IMR-90 (cell line): Measurements from ENCODE around the gene NOL4L. TPM values are rescaled to one million over a fixed set of nuclear protein-coding genes. Genes with fewer than 3 reads are reported as not detected.

Experiments used
- ATAC-seq: fragments of 200-7000 bp; cut with Tn5 transposase; 2 replicates; pipeline ENCODE4 v1.9.1; 2020; ENCODE audit warnings: low read depth, mild to moderate bottlenecking, moderate library complexity
- BruUV-seq: library from RNA; stranded (reverse); fragments of 400-500 nt; replicated peaks from 2 replicates; lab custom pipeline; 2021; lab: Mats Ljungman, UMichigan
- CTCF ChIA-PET: fragments of 300-600 bp; formaldehyde crosslinking; extraction: SDS; loops from one replicate; lab custom pipeline; 2021; ENCODE audit warnings: antibody characterized with exemption; lab: Yijun Ruan, JAX
- POLR2A ChIA-PET: fragments of 300-600 bp; sonication (Branson Sonifier 250); formaldehyde crosslinking; loops from one replicate; lab custom pipeline; 2022; ENCODE audit warnings: antibody characterized with exemption; ENCODE audit not compliant: unreplicated experiment; lab: Charles Lee
- DNase-seq: peaks from one replicate; pipeline ENCODE4 v3.0.0; 2013
- H2AFZ ChIP-seq: replicated peaks from 2 replicates; pipeline ENCODE3; 2013; ENCODE audit warnings: low read length, mild to moderate bottlenecking; ENCODE audit not compliant: poor library complexity
- H2AK5ac ChIP-seq: 2 replicates; pipeline ENCODE4 v1.6.1; 2013; ENCODE audit warnings: low read depth, low read length, inconsistent platforms
- H2AK9ac ChIP-seq: replicated peaks from 2 replicates; pipeline ENCODE3; 2013; ENCODE audit warnings: mild to moderate bottlenecking, low read depth, low read length, moderate library complexity; ENCODE audit not compliant: poor library complexity
- H2BK120ac ChIP-seq: 2 replicates; pipeline ENCODE4 v1.6.1; 2013; ENCODE audit warnings: low read depth, low read length, inconsistent platforms
- H2BK15ac ChIP-seq: 3 replicates; pipeline ENCODE4 v1.6.1; 2013; ENCODE audit warnings: low read depth, low read length, inconsistent platforms
- H2BK20ac ChIP-seq: 2 replicates; pipeline ENCODE4 v1.6.1; 2013; ENCODE audit warnings: low read depth, mild to moderate bottlenecking, inconsistent platforms, low read length, moderate library complexity
- H2BK5ac ChIP-seq: 2 replicates; pipeline ENCODE4 v1.6.1; 2013; ENCODE audit warnings: mild to moderate bottlenecking, low read depth, low read length, inconsistent platforms; ENCODE audit not compliant: poor library complexity, severe bottlenecking
- H3K14ac ChIP-seq: replicated peaks from 2 replicates; pipeline ENCODE4 v1.6.1; 2013; ENCODE audit warnings: low read depth, low read length, inconsistent platforms
- H3K18ac ChIP-seq: 2 replicates; pipeline ENCODE4 v1.6.1; 2013; ENCODE audit warnings: low read depth, low read length, control low read depth
- H3K23ac ChIP-seq: 2 replicates; pipeline ENCODE4 v1.6.1; 2013; ENCODE audit warnings: low read depth, low read length, inconsistent platforms
- H3K27ac ChIP-seq: 2 replicates; pipeline ENCODE4 v1.5.1; 2013; ENCODE audit warnings: mild to moderate bottlenecking, control low read depth, low read length; ENCODE audit not compliant: insufficient read depth
- H3K27me3 ChIP-seq: 2 replicates; pipeline ENCODE4 v1.6.1; 2013; ENCODE audit warnings: low read length; ENCODE audit not compliant: control insufficient read depth, insufficient read depth
- H3K36me3 ChIP-seq: 2 replicates; pipeline ENCODE4 v1.6.1; 2013; ENCODE audit warnings: low read length, mixed read lengths; ENCODE audit not compliant: control insufficient read depth, insufficient read depth
- H3K4ac ChIP-seq: 2 replicates; pipeline ENCODE4 v1.6.1; 2013; ENCODE audit warnings: low read depth, low read length, inconsistent platforms
- H3K4me1 ChIP-seq: 2 replicates; pipeline ENCODE4 v1.6.1; 2013; ENCODE audit warnings: low read length, mixed read lengths; ENCODE audit not compliant: control insufficient read depth, insufficient read depth
- H3K4me2 ChIP-seq: 2 replicates; pipeline ENCODE4 v1.6.1; 2013; ENCODE audit warnings: low read depth, mild to moderate bottlenecking, control low read depth, low read length, moderate library complexity
- H3K4me3 ChIP-seq: 2 replicates; pipeline ENCODE4 v1.5.1; 2013; ENCODE audit warnings: low read depth, mild to moderate bottlenecking, control low read depth, low read length, moderate library complexity; ENCODE audit not compliant: insufficient read depth
- H3K56ac ChIP-seq: 2 replicates; pipeline ENCODE4 v1.6.1; 2013; ENCODE audit warnings: low read length, inconsistent platforms; ENCODE audit not compliant: insufficient read depth; ENCODE audit errors: extremely low read depth
- H3K79me1 ChIP-seq, 2 experiments: 2 replicates each; pipeline ENCODE4 v1.6.1; 2013; ENCODE audit warnings: low read length in 2 of 2, inconsistent platforms in 1 of 2, low read depth in 1 of 2
- H3K9ac ChIP-seq: 2 replicates; pipeline ENCODE4 v1.6.1; 2013; ENCODE audit warnings: low read depth, low read length, control low read depth
- H3K9me1 ChIP-seq: 2 replicates; pipeline ENCODE4 v1.6.1; 2013; ENCODE audit warnings: low read length, inconsistent platforms; ENCODE audit not compliant: insufficient read depth
- H3K9me3 ChIP-seq: 2 replicates; pipeline ENCODE4 v1.6.1; 2013; ENCODE audit warnings: low read length; ENCODE audit not compliant: control insufficient read depth, insufficient read depth
- H4K20me1 ChIP-seq: 2 replicates; pipeline ENCODE4 v1.6.1; 2013; ENCODE audit warnings: low read length, inconsistent platforms; ENCODE audit not compliant: insufficient read depth
- H4K5ac ChIP-seq: 2 replicates; pipeline ENCODE4 v1.6.1; 2013; ENCODE audit warnings: mild to moderate bottlenecking, low read depth, low read length, control low read depth
- H4K8ac ChIP-seq, 2 experiments: 2 replicates each; pipeline ENCODE4 v1.6.1; 2013; ENCODE audit warnings: low read depth in 2 of 2, low read length in 2 of 2, control low read depth in 1 of 2, inconsistent platforms in 1 of 2
- H4K91ac ChIP-seq: 2 replicates; pipeline ENCODE4 v1.6.1; 2013; ENCODE audit warnings: low read depth, low read length, inconsistent platforms; ENCODE audit not compliant: insufficient read depth
- BHLHE40 ChIP-seq: fragments of 150-350 bp; IDR thresholded peaks from 2 replicates; pipeline ENCODE4 v1.6.1; 2016; ENCODE audit warnings: mild to moderate bottlenecking, low read depth, low read length
- CEBPB ChIP-seq: IDR thresholded peaks from 2 replicates; pipeline ENCODE4 v1.6.1; 2012; ENCODE audit warnings: low read depth, low read length, improper control_type of control experiment
- CHD1 ChIP-seq: IDR thresholded peaks from 2 replicates; pipeline ENCODE4 v1.6.1; 2012; ENCODE audit warnings: low read depth, low read length, improper control_type of control experiment
- CTCF ChIP-seq: conservative IDR thresholded peaks from 2 replicates; pipeline ENCODE4 v1.5.1; 2012; ENCODE audit warnings: mild to moderate bottlenecking, low read depth, low read length, improper control_type of control experiment
- ELK1 ChIP-seq: fragments of 150-350 bp; IDR thresholded peaks from 2 replicates; pipeline ENCODE4 v1.6.1; 2016; ENCODE audit warnings: low read depth, mild to moderate bottlenecking, low read length, moderate library complexity, borderline replicate concordance
- MAFK ChIP-seq: IDR thresholded peaks from 2 replicates; pipeline ENCODE4 v1.6.1; 2012; ENCODE audit warnings: low read depth, low read length, improper control_type of control experiment
- MAZ ChIP-seq: IDR thresholded peaks from 2 replicates; pipeline ENCODE4 v1.6.1; 2012; ENCODE audit warnings: low read depth, mild to moderate bottlenecking, low read length, improper control_type of control experiment, moderate library complexity, borderline replicate concordance
- MXI1 ChIP-seq: IDR thresholded peaks from 2 replicates; pipeline ENCODE4 v1.6.1; 2012; ENCODE audit warnings: low read depth, mild to moderate bottlenecking, low read length, moderate library complexity, borderline replicate concordance
- NFE2L2 ChIP-seq: fragments of 150-350 bp; IDR thresholded peaks from 2 replicates; pipeline ENCODE4 v1.6.1; 2016; ENCODE audit warnings: low read depth, mild to moderate bottlenecking, low read length
- POLR2A ChIP-seq: IDR thresholded peaks from 2 replicates; pipeline ENCODE4 v1.6.1; 2012; ENCODE audit warnings: mild to moderate bottlenecking, low read depth, low read length
- RAD21 ChIP-seq: IDR thresholded peaks from 2 replicates; pipeline ENCODE4 v1.6.1; 2012; ENCODE audit warnings: low read length, improper control_type of control experiment
- RCOR1 ChIP-seq: IDR thresholded peaks from 2 replicates; pipeline ENCODE4 v1.6.1; 2012; ENCODE audit warnings: mild to moderate bottlenecking, low read length, improper control_type of control experiment; ENCODE audit not compliant: insufficient replicate concordance
- RFX5 ChIP-seq: IDR thresholded peaks from 2 replicates; pipeline ENCODE4 v1.8.0; 2012; ENCODE audit warnings: low read depth, mild to moderate bottlenecking, low read length, moderate library complexity
- SMC3 ChIP-seq: fragments of 150-350 bp; IDR thresholded peaks from 2 replicates; pipeline ENCODE4 v1.6.1; 2016; ENCODE audit warnings: low read depth, mild to moderate bottlenecking, antibody characterized with exemption, low read length, moderate library complexity
- WGBS, 2 experiments: methylation state at CpG; one replicate each; pipeline versions ENCODE4 v1.1.5 to v1.1.7; 2013; ENCODE audit warnings: missing lambda C conversion rate in 2 of 2; ENCODE audit not compliant: insufficient read length in 1 of 2; ENCODE audit errors: extremely low coverage in 2 of 2; 5-methylcytosine and 5-hydroxymethylcytosine counted together
- dilution Hi-C: fragments of 300-500 bp; cut with HindIII; formaldehyde crosslinking; loops from one replicate; pipeline ENCODE4 v1.14.3; 2018; ENCODE audit warnings: low sequenced_read_pairs; ENCODE audit not compliant: unreplicated experiment
- in situ Hi-C: fragments of 300-500 bp; cut with MboI; formaldehyde crosslinking; loops from 3 replicates; pipeline ENCODE4 v1.14.3; 2019; ENCODE audit warnings: low sequenced_read_pairs, inconsistent platforms, mixed read lengths
- intact Hi-C: fragments of 100-400 bp; cut with micrococcal nuclease; formaldehyde crosslinking; loops from 2 replicates; pipeline ENCODE4 v1.10.0; 2022
- polyA plus RNA-seq, 3 experiments: library from polyadenylated mRNA; depleted of rRNA; stranded (reverse); fragments of >200 nt; gene quantifications; 2 replicates each; pipeline ENCODE4 v1.2.3, GENCODE V29; 2012; ENCODE audit warnings: low replicate concordance in 1 of 3
- total RNA-seq: library from RNA; depleted of rRNA; stranded (reverse); fragments of >200 nt; gene quantifications from 2 replicates; pipeline ENCODE4 v1.2.3, GENCODE V29; 2012

Gene NOL4L
- total and polyA plus RNA-seq, 2 of the 4 experiments (the other 2 are of a cell fraction): 4.7 to 13.3 TPM

GRCh38 chr20:32574296-32575226 lies 10.6 kb downstream of the NOL4L start:
- no TSS peak for BruUV-seq
- peak overlapping the region; percentile 33; the same call in 1 of the 2 replicates for H3K27ac ChIP-seq
- TF ChIP-seq MAFK: peak; percentile 43
- TF ChIP-seq ELK1: no peak
- TF ChIP-seq RFX5: no peak
- TF ChIP-seq NFE2L2: peak; percentile 95
- peak; percentile 35 for TF ChIP-seq BHLHE40
- TF ChIP-seq MAZ: peak; percentile 49; the same call in 1 of the 2 replicates
- TF ChIP-seq CTCF: no peak
- peak; percentile 98 for TF ChIP-seq RCOR1
- TF ChIP-seq CHD1: no peak
- TF ChIP-seq RAD21: no peak
- TF ChIP-seq POLR2A: no peak
- TF ChIP-seq SMC3: no peak
- TF ChIP-seq CEBPB: 0 out of 2 replicates have a peak, but pooled peaks have one; percentile 25
- 0 out of 2 replicates have a peak, but pooled peaks have one; percentile 7 for TF ChIP-seq MXI1

More at GRCh38 chr20:32574296-32575226, 10.6 kb downstream of the NOL4L start:
- no peaks in the 10 kb centered on the region for H3K9me3 ChIP-seq
- ATAC-seq (peak; percentile 97), DNase-seq (peak; percentile 88)
- peak overlapping the region; percentile 48 for H4K5ac ChIP-seq
- dilution Hi-C loops: no loop called here
- in situ Hi-C loops: no loop called here
- no peak overlapping the region for H2BK5ac ChIP-seq
- H3K27me3 ChIP-seq: no peaks in the 10 kb centered on the region; the same call in 1 of the 2 replicates
- H3K18ac ChIP-seq: peak overlapping the region; percentile 36; the same call in 1 of the 2 replicates
- peak overlapping the region; percentile 73 for H4K91ac ChIP-seq
- H2BK120ac ChIP-seq: peak overlapping the region; percentile 82
- no peak overlapping the region for H3K4me3 ChIP-seq
- H3K4me1 ChIP-seq: peaks cover 10% of the 10 kb centered on the region
- peak overlapping the region; percentile 76 for H2BK20ac ChIP-seq
- peak overlapping the region; percentile 74 for H2AK9ac ChIP-seq
- POLR2A ChIA-PET: interaction anchor here (0.6 kb wide), 1 partner anchor 266 kb away, joined by 6 read pairs; no protein-coding TSS in a partner anchor
- CTCF ChIA-PET: no interaction called here
- H4K20me1 ChIP-seq: no peaks in the 10 kb centered on the region
- H3K36me3 ChIP-seq: no peaks in the 10 kb centered on the region
- peak overlapping the region; percentile 60 to 77 for H4K8ac ChIP-seq
- H3K9ac ChIP-seq: peak overlapping the region; percentile 13; the same call in 1 of the 2 replicates
- peaks cover 9% of the 10 kb centered on the region for H3K9me1 ChIP-seq
- no peak overlapping the region; the same call in 1 of the 2 replicates for H3K56ac ChIP-seq
- H2BK15ac ChIP-seq: peak overlapping the region; percentile 94; the same call in 2 of the 3 replicates
- 52% methylated on average over 17 of the region's 34 CpGs; no CpG with 5 or more reads in 1 of the 2 experiments for WGBS, 2 experiments
- H2AFZ ChIP-seq: peak overlapping the region; percentile 85
- H3K79me1 ChIP-seq: peaks cover 0 to 4% of the 10 kb centered on the region in 2 experiments; a peak in 2 of 4 replicates
- peak overlapping the region; percentile 95 for H2AK5ac ChIP-seq
- H3K4ac ChIP-seq: peak overlapping the region; percentile 90
- peak overlapping the region; percentile 59; the same call in 1 of the 2 replicates for H3K23ac ChIP-seq
- peak overlapping the region; percentile 83 for H3K14ac ChIP-seq
- no peak overlapping the region for H3K4me2 ChIP-seq
- intact Hi-C loops: no loop called here
